Activated CD8-positive, alpha-beta memory T cell treated with anti-CD3 and anti-CD28 coated beads, Interleukin-2, amount 50 U/mL, for 24 hours (primary cell): ENCODE measurements around the gene CHRNB2.
A peak's percentile ranks its signal among the peaks of the same experiment; 100 is the strongest.

Experiments
- DNase-seq: peaks from one replicate; pipeline ENCODE4 v3.0.0-alpha.2; 2020; ENCODE audit errors: extremely low read depth

CHRNB2 gene

GRCh38 chr1:154553056-154554030 lies 14.2 kb upstream of the CHRNB2 start:
- DNase-seq: no peak

- no peak for DNase-seq
These were observed 11.2 kb upstream of the CHRNB2 start for GRCh38 chr1:154556422-154556821.

DNA sequence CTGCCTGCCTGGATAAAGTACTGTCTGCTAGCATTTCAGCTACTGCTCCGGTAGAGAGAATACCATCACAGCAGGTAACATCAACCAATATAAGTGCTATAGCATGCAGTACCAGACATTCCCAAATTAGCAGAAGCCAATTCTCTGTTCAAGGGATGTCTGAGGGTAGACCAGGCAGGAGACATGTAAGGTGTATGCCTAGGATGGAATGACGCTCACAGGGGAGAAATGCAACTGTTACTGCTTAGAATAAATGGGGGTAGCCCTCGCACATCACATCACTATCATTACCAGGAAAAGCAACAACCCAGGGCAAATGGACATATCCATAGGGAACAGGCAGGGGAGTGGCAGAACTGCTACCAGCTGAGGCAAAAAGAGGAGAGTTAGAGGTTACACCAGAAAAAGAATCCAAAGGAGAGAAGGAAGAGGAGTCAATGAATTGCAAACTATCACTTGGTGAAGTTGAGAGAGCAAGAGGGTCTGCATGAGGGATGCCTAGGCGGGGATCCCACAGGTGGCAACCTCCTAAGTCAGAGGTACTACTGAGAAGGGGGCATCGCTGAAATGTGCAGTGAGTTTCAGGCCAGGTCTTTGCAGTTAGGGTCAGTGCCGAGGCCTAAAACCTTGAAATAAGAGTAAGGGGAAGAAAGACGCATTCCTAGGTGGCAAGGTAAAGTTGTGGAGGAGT lies 10.2 kb upstream of the CHRNB2 start:
- DNase-seq: no peak

GRCh38 chr1:154557939-154558719 lies 9.4 kb upstream of the CHRNB2 start, which contains the start of gene UBE2Q1:
Gene UBE2Q1, minus strand, starts transcription at chr1:154558662. Its CDS starts 109 bp downstream, at chr1:154558553.
- DNase-seq: no peak

DNA sequence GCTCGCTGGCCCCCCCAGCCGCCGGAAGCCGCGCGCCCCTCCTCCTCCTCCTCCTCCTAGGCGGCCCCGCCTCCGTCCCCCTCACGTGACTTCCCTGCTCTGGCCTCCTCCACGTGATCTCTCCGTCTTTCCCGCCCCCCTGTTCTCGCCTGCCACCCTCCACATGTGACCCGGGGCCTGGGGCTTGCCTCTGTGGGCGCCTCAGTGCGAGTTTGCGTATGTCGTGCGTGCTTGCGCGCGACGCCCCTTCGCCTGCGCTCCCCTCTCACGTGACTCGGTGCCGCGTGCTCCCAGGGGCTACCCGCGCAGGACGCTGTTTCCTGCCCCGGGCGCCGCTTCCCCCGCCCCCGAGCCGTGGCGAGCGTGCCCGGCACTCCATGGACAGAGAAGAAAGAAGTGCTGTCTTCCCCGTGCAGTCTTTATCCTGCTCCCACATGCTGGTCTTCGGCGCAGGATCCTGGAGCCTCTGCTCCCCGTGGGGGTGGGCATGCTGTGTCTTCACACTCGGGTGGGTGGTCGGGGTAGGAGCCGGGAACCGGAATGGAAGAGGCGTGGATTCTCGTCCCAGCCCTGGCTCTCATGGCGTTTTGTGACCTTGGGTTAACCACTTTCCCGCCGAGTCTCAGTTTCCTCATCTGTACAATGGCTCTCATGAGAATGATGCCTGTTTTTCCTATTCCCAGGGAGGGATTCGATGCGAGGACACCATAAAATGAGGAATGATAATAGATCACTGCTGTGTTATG lies 8.7 kb upstream of the CHRNB2 start:
- peak; percentile 99 for DNase-seq

- DNase-seq: peak; percentile 60
These were observed 8.0 kb upstream of the CHRNB2 start for GRCh38 chr1:154559466-154560044.

- DNase-seq: no peak
These were observed 1.7 kb upstream of the CHRNB2 start for GRCh38 chr1:154565876-154566275.

DNA sequence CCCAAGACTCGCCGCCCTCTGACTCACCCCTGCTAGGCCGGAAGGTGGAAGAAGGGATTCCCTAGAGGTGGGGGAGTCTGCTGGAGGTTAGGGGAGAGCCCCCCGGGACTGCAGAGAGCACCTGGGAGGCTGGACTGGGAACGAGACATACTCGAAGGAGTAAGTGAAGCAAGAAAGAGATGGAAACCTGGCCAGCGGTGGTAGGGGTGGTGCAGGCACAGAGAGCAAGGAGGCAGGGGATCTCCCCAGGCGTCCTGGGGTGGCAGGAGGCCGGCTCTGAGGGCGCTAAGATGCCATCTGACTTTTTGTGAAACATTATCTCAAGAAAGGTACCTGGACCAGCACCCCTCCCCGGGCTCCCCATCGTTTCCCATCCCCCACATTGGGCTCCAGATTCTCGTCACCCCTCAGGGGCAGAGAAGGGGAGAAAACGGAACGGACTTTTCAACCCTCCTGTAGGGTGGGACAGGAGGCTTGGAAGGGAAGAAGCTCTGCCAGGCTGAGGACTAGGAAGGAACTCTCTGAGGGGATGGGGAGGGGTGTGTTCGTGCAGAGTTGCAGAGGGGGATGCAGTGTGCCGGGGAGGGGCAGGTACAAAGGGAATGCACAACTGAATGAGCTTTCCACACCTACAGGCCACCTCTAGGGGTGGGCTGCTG lies 708 bp downstream of the CHRNB2 start:
- DNase-seq: no peak

DNA sequence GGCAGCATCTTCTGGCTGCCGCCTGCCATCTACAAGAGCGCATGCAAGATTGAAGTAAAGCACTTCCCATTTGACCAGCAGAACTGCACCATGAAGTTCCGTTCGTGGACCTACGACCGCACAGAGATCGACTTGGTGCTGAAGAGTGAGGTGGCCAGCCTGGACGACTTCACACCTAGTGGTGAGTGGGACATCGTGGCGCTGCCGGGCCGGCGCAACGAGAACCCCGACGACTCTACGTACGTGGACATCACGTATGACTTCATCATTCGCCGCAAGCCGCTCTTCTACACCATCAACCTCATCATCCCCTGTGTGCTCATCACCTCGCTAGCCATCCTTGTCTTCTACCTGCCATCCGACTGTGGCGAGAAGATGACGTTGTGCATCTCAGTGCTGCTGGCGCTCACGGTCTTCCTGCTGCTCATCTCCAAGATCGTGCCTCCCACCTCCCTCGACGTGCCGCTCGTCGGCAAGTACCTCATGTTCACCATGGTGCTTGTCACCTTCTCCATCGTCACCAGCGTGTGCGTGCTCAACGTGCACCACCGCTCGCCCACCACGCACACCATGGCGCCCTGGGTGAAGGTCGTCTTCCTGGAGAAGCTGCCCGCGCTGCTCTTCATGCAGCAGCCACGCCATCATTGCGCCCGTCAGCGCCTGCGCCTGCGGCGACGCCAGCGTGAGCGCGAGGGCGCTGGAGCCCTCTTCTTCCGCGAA lies 3.8 kb downstream of the CHRNB2 start:
- DNase-seq: no peak

GRCh38 chr1:154571964-154572288 lies 4.3 kb downstream of the CHRNB2 start:
- DNase-seq: no peak

DNA sequence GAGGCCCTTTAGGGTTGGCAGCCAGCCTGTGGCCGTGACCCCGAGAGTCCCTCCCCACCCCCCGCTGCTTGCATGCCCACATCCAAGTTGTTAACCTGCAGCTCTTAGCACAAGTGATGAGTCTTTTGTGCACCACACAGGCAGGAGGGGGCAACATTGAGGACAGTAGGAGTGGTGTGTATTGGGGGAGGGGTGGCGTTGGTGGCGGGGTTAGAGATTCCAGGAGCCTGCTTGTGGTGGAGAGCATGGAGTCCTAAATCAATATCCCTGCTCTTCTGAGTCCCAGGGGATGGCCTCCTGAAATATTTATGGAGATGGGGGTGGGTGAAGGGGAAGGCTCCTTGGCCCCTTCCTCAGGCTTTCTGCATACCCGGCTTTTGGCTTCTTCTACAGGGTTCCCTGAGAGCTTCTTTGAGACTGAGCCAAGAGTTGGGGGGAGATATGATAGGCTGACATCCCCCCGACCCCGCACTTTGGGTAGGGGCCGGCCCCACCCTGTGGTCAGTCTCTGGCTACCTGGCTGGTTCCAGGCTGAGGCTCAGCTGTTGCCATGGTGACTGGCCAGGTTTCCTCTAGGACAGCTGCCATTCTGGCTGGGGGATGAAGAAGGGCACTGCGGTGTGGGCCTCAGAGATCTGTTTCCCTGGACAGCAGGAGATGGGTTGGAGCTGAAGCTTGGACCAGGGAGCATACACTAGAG lies 5.0 kb downstream of the CHRNB2 start:
- no peak for DNase-seq

GRCh38 chr1:154573168-154573510 lies 5.6 kb downstream of the CHRNB2 start:
- DNase-seq: no peak

- DNase-seq: no peak
These were observed 7.1 kb downstream of the CHRNB2 start for GRCh38 chr1:154574716-154575115.

- DNase-seq: no peak
These were observed 7.8 kb downstream of the CHRNB2 start for GRCh38 chr1:154575147-154575927.

GRCh38 chr1:154575951-154576566 lies 8.5 kb downstream of the CHRNB2 start:
- no peak for DNase-seq

DNA sequence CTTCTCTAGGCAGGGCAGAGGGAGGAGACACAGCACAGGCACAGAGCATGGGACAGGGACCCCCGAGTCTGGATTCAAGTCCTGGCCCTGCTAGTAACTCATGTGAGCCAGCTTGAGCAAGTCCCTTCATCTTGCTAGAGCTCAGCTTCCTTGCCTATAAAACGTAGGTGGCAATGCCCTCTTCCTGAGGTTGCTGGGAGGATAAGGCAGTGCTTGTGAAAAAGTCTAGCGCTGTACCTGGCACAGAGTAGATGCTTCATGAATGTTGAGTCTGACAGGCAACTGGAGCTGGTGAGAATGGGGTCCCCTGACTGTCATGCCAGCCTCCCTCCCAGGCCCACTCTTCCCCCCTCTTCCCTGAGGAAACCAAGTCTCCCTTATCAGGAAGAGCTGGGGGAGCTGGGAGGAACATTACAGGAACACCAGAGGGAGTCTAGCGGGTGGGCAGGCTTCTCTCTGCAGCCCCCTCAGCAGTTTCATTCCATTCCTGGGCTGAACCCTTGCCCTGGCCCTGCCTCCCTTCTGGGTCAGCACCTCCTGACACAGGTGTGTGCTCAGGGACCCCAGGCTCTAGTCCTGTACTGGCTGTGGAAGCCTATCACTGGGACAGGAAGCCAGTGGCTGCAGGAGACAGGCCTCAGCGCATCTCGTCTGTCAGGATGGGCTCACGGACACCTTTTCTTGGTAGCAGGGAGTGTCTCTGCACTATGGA lies 9.9 kb downstream of the CHRNB2 start:
- DNase-seq: no peak

DNA sequence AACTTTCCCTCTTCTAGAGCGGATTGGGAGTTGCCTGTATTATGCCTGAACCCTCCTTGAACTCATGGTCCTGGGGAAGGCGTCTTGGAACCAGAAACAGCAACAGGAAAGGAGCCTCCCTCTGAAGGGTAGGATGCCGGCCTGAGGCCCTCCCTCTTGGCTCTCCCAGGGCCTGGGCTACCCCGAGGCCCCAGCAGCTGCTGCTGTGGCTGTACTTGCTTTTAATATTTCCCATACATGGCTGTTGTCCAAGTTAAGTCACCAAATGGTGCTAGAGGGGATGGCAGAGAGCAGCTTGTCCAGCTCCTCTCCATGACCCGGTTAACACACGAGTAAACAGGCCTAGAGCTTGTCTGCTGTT lies 10.5 kb downstream of the CHRNB2 start:
- no peak for DNase-seq

DNA sequence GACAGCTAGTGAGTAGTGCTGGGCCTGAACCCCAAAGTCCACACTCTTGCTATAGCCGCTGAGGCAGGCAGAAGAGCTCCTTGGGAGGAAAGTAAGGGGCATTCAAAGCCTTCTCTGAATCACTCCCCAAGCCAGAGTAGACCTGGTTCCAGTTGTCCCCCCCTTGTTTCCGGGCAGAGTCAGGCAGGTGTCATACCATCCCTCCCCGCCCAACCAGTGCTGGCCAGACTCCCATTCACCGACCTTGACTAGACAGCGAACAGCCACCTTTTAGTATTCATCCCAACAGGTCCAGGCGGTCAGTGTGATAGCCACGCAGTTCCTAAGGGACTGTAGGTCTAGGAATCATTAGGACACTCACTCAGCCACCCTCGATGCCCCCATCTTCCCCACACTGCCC lies 11.8 kb downstream of the CHRNB2 start:
- DNase-seq: no peak
